Hematopoietic multipotent progenitor cell (in vitro differentiated cells): ENCODE measurements around the gene PGS1. TPM values are rescaled to one million over a fixed set of nuclear protein-coding genes. Genes with fewer than 3 reads are reported as not detected.
"Not testable (repeated sequence)": the region's sequence is repeated elsewhere in the genome, so short reads cannot be mapped to it uniquely, and the experiment has no call there.

Experiments used
- DNase-seq, 3 donors: peaks; one replicate each; pipeline ENCODE4 v3.0.0-alpha.2; 2011 to 2015; ENCODE audit warnings: low read depth in 2 of 3, low spot score in 2 of 3
- total RNA-seq: library from RNA; depleted of rRNA; stranded (reverse); fragments of >200 nt; gene quantifications from one replicate; pipeline ENCODE4 v1.2.3, GENCODE V29; 2012

Gene PGS1
- total RNA-seq, result 101 TPM

- peak; percentile 62 to 81 (median 77) for DNase-seq
Observed at GRCh38 chr17:78378225-78379130, at the start of gene PGS1. TSS of gene PGS1 (plus strand) at chr17:78378649. CDS start at chr17:78378666, 17 bp downstream.

- DNase-seq, result peak in 2 of 3 donors; percentile 73 to 88
Observed at GRCh38 chr17:78329263-78330059, 49.0 kb upstream of the PGS1 start.

- no peak for DNase-seq
Observed at GRCh38 chr17:78330570-78331224, 47.8 kb upstream of the PGS1 start.

- not testable (repeated sequence) for DNase-seq
Observed at GRCh38 chr17:78331355-78331754, 47.1 kb upstream of the PGS1 start.

- DNase-seq, result no peak
Observed at GRCh38 chr17:78332991-78333390, 45.5 kb upstream of the PGS1 start.

GRCh38 chr17:78335209-78335608, 43.2 kb upstream of the PGS1 start:
- DNase-seq, result no peak

GRCh38 chr17:78337244-78338109, 41.0 kb upstream of the PGS1 start:
- no peak for DNase-seq

- no peak for DNase-seq
Observed at GRCh38 chr17:78338486-78339259, 39.8 kb upstream of the PGS1 start.

GRCh38 chr17:78340183-78340955, 38.1 kb upstream of the PGS1 start:
- no peak for DNase-seq

- no peak for DNase-seq
Observed at GRCh38 chr17:78341559-78342448, 36.6 kb upstream of the PGS1 start.

GRCh38 chr17:78342449-78343186, 35.8 kb upstream of the PGS1 start:
- no peak for DNase-seq

GRCh38 chr17:78343187-78343542, 35.3 kb upstream of the PGS1 start:
- DNase-seq, result peak in 1 of 3 donors; percentile 61

GRCh38 chr17:78343543-78344201, 34.8 kb upstream of the PGS1 start:
- peak in 2 of 3 donors; percentile 54 to 81 for DNase-seq

- no peak for DNase-seq
Observed at GRCh38 chr17:78344666-78345065, 33.8 kb upstream of the PGS1 start.

GRCh38 chr17:78345172-78345571, 33.3 kb upstream of the PGS1 start:
- DNase-seq, result no peak

GRCh38 chr17:78345791-78346494, 32.5 kb upstream of the PGS1 start:
- no peak for DNase-seq
